Fibroblast of skin of left quadriceps (primary cell): ENCODE data around the gene EIF2B1.
"Not testable (repeated sequence)": the region's sequence is repeated elsewhere in the genome, so short reads cannot be mapped to it uniquely, and the experiment has no call there.

ENCODE experiments used
- DNase-seq, 2 experiments: peaks; one replicate each; pipeline ENCODE4 v3.0.0-alpha.2; 2013; ENCODE audit warnings: low read depth in 2 of 2

Gene EIF2B1

GRCh38 chr12:123617580-123617979, 15.9 kb downstream of the EIF2B1 start:
- DNase-seq: no peak

DNA sequence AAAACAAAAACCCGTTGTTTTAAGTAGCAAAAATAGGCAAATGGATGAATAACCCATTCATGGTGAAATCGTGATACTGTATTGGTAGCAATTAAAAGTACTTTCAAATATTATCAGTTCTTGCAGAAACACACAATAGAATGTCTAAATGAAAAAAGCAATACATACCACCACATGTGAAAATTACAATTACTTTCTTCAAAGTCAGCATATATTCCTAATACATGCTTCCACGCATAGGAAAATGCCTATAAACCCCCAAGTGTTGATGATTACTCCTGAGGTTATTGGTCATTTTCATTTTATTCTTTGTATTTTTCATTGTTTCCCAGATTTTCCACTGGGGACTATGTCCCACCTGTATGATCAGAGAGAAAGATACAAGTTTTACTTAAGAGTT, 16.3 kb downstream of the EIF2B1 start:
- no peak for DNase-seq

- no peak for DNase-seq
Measured at GRCh38 chr12:123614531-123614930, 19.0 kb downstream of the EIF2B1 start.

DNA sequence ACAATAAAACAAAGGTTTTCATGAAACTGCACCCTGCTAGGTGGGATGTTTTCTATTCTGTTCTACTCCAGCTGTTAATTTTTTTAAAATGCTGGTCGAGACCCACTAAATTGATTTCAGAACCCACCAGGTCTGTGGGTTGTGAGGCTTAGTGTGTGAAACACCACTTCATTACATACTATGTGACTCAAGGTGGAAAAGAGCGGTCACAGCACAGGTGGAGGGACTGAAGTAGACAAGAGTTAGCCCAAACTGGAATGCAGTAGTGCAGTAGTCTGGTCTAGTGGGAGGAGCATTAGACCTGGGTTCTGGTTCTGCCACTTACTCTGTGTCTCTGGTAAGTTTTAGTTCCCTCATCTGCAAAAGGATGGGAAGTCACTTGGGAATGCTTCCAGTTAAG, 19.4 kb downstream of the EIF2B1 start:
- DNase-seq: no peak

- no peak for DNase-seq
Measured at GRCh38 chr12:123608182-123608581, 25.3 kb downstream of the EIF2B1 start.

GRCh38 chr12:123607756-123608155, 25.7 kb downstream of the EIF2B1 start:
- DNase-seq: no peak

GRCh38 chr12:123603495-123603894, 30.0 kb downstream of the EIF2B1 start:
- not testable (repeated sequence) for DNase-seq

GRCh38 chr12:123602651-123603195, 30.8 kb downstream of the EIF2B1 start:
- no peak for DNase-seq

- peak; percentile 48 to 53 for DNase-seq
Measured at GRCh38 chr12:123601602-123602489, 31.6 kb downstream of the EIF2B1 start, which contains the start of gene DDX55. DDX55 (plus strand) TSS chr12:123602099; CDS start chr12:123602149, 50 bp downstream.

- DNase-seq: no peak
Measured at GRCh38 chr12:123599721-123600120, 33.8 kb downstream of the EIF2B1 start.

DNA sequence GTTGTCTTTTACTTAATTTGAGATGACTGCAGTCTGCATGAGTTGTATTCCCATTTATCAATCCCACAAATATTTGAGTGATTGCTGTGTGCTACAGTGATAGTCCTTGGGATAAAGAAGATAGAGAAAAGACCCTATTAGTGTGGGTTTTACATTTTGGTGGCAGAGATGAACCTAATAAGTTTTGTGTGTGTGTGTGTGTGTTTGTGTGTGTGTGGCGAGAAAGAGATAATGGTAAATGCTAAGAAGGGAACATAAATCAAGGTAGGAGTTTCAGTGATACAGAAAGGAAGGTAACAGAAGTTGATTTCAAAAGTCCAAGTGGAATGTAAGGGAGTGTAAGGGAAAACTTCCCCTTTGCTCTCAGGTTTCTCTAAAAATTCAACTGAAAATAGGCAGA, 34.2 kb downstream of the EIF2B1 start:
- DNase-seq: no peak

DNA sequence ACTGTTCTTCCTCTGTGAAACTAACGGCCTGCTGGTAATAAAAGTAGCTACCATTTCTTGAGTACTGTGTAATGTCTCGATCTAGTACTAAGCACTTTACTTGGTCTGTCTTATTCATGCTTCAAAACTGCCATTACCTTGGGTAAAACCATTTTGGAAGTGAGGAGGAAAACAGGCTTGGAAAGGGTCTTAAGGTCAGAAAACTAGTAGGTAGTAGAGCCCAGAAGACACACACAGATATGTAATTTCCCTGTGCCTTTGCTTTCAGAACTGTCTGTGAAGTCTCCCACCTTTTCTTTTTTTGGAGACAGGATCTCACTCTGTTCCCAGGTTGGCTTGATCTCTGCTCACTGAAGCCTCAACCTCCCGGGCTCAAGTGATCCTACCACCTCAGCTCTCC, 35.0 kb downstream of the EIF2B1 start:
- DNase-seq: no peak

DNA sequence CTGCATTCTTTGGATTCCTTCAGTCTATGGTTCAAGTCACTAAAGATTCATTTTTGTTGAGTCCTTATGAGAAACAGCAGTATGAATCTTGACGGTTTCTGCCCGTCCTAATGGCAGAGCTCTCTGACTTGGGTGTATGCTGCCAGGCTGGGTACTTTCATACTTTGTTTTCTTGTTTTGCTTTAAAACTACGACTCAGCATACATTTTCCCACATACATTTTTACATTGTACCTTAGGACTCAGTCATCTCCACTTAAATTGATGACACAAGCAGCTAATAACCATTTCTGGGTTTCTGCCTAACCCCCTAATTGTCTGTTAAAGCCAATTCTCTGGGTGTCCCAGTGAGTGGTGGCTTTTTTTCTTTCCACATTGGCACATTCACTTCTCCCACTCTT, 36.4 kb downstream of the EIF2B1 start:
- no peak for DNase-seq

DNA sequence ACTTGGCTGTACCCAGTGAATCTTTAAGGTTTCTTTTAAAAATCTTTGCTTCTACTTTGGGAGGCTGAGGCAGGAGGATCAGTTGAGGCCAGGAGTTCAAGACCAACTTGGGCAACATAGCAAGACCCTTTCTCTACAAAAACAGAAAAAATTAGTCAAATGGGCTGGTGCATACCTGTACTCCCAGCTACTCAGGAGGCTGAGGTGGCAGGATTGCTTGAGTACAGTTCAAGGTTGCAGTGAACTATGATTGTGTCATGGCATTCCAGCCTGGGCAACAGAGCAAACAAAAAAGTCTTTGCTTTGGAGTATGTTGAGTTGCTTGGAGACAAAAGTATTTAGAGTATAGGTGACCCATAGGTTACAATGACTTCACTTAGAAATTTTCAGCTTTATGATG, 37.8 kb downstream of the EIF2B1 start:
- no peak for DNase-seq

DNA sequence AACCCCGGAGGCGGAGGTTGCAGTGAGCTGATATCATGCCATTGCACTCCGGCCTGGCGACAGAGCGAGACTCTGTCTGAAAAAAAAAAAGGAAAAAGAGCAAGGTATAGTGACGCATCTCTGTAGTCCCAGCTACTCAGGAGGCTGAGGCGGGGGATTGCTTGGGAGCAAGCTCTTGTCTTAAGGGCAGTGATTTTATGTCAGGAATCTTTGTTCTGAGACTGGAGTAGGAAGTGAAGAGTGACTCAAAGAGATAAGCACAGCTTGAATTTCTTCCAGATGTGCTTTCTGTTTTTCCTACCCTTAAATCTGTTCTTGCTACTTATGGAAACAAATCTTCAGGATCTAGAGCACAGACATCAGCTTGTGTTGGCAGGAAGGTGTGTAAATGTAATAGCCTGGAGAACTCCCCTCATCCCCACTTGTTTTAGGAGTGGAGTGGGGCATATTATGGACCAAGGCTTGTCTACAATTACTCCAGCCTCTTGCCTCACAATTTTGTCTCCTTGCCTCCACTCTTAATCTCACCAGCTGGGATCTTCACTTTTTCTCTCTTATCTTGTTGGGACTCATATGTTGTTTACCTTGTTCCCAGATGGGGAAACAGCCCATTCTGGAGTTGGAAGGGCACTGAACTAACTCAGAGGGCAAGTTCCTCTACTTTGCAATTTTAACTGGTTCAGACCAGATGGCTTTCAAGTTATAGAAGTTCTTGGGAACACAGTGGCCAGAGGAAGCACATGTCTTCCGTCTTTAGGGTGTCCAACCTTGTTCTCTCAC, 41.6 kb downstream of the EIF2B1 start:
- DNase-seq: no peak

GRCh38 chr12:123580772-123581171, 52.7 kb downstream of the EIF2B1 start:
- DNase-seq: no peak

GRCh38 chr12:123578829-123579228, 54.7 kb downstream of the EIF2B1 start:
- not testable (repeated sequence) for DNase-seq

- DNase-seq: no peak
Measured at GRCh38 chr12:123578243-123578642, 55.2 kb downstream of the EIF2B1 start.

DNA sequence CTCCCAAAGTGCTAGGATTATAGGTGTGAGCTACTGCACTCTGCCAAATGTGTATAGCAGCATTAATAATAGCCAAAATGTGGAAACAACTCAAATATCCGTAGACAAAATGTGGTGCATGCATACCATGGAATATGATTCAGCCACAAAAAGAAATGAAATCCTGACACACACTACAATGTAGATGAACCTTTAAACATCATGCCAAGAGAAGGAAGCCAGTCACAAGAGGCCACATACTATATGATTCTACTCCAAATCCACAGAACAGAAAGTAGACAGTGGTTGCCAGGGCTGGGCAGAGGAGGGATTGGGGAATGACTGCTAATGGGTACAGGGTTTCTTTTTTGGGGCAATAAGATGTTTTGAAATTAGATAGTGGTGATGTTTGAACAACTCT, 56.9 kb downstream of the EIF2B1 start:
- DNase-seq: no peak

DNA sequence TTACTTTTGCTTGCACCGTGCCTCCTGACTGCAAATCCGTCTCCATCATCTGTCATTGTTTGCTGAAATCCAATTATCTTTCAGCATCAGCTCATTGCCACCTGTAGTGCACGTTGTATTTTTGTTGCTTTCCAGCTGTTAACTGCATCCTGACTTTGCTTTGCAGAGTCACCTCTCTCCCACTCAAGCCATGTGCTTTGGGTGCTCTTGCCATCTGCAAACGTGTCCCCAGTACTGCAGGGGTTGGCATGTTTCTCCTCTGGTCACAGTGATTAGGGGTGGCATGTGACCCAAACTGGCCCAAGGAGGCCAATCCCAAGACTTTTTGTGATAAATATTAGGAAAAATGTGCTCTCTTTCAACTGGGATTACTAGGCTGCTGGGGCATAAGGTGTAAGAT, 59.6 kb downstream of the EIF2B1 start:
- DNase-seq: no peak

GRCh38 chr12:123572391-123572790, 61.1 kb downstream of the EIF2B1 start:
- DNase-seq: no peak

GRCh38 chr12:123571343-123571813, 62.1 kb downstream of the EIF2B1 start:
- peak; percentile 71 to 74 for DNase-seq
